Upper lobe of left lung (tissue), 6 donors: ENCODE measurements around the gene TCEAL2. TPM values are rescaled to one million over a fixed set of nuclear protein-coding genes. Genes with fewer than 3 reads are reported as not detected.

ENCODE experiments used
- ATAC-seq, 2 donors: fragments of 200-7000 bp; cut with Tn5 transposase; one replicate each; pipeline ENCODE4 v1.9.1; 2022; ENCODE audit warnings: mild to moderate bottlenecking in 2 of 2, moderate library complexity in 2 of 2; ENCODE audit not compliant: low FRiP score in 2 of 2
- DNase-seq, 2 donors: peaks; one replicate each; pipeline ENCODE4 v3.0.0-alpha.2; 2019 to 2020
- H3K27ac ChIP-seq, 4 donors: fragments of 200-600 bp; sonication (generic); one replicate each; pipeline ENCODE4 v1.5.1; 2016 to 2019
- H3K27me3 ChIP-seq, 4 donors: fragments of 200-600 bp; sonication (generic); one replicate each; pipeline ENCODE4 v1.5.1; 2017 to 2019
- H3K36me3 ChIP-seq, 4 donors: fragments of 200-600 bp; sonication (generic); one replicate each; pipeline ENCODE4 v1.5.1; 2016 to 2019
- H3K4me1 ChIP-seq, 4 donors: fragments of 200-600 bp; sonication (generic); one replicate each; pipeline ENCODE4 v1.5.1; 2018 to 2019
- H3K4me3 ChIP-seq, 4 donors: fragments of 200-600 bp; sonication (generic); one replicate each; pipeline ENCODE4 v1.5.1; 2017 to 2019; ENCODE audit warnings: mild to moderate bottlenecking in 2 of 4, moderate library complexity in 1 of 4
- H3K9me3 ChIP-seq, 4 donors: fragments of 200-600 bp; sonication (generic); one replicate each; pipeline ENCODE4 v1.5.1; 2018 to 2019
- EP300 ChIP-seq, 4 donors: sonication (generic); formaldehyde crosslinking; IDR thresholded peaks; one replicate each; pipeline ENCODE4 v1.5.1; 2017; ENCODE audit warnings: antibody characterized with exemption in 4 of 4, control low read depth in 2 of 4
- POLR2A ChIP-seq, 4 donors: fragments of 450-650 bp; IDR thresholded peaks; one replicate each; pipeline ENCODE4 v1.5.1; 2016 to 2017; ENCODE audit warnings: antibody characterized with exemption in 4 of 4, mild to moderate bottlenecking in 2 of 4
- POLR2AphosphoS5 ChIP-seq, 2 donors: sonication (generic); formaldehyde crosslinking; IDR thresholded peaks; one replicate each; pipeline ENCODE4 v1.5.1; 2017; ENCODE audit warnings: antibody characterized with exemption in 2 of 2
- WGBS, 2 donors: methylation state at CpG; one replicate each; pipeline ENCODE4 v1.1.5; 2017 to 2018; 5-methylcytosine and 5-hydroxymethylcytosine counted together
- total RNA-seq, 6 donors: library from RNA; depleted of rRNA in 4 of 6; stranded (reverse); fragments of >200 nt in 4 of 6; gene quantifications; one replicate each; pipeline versions ENCODE4 v1.1.0 to v1.2.1, GENCODE V29; 2016 to 2021
- TF ChIP-seq, protein P1 (sequence below), 6 experiments: fragments of 450-650 bp in 4 of 6; fragments of 200-600 bp in 2 of 6; sonication (generic) in 2 of 6; IDR thresholded peaks; one replicate each; pipeline ENCODE4 v1.5.1; 2016 to 2019; ENCODE audit warnings: antibody characterized with exemption in 6 of 6
- donor health status: DM: no; HTN: no; CAD: no; lungs with moderate emphysema.
- donor health status: DM: no; HTN: yes; CAD: no; lungs with severe emphysema.

TCEAL2 gene
- total RNA-seq, 6 donors from 2014 or later: 1.4 to 7.7 (median 3.2) TPM; not detected in 1

DNA sequence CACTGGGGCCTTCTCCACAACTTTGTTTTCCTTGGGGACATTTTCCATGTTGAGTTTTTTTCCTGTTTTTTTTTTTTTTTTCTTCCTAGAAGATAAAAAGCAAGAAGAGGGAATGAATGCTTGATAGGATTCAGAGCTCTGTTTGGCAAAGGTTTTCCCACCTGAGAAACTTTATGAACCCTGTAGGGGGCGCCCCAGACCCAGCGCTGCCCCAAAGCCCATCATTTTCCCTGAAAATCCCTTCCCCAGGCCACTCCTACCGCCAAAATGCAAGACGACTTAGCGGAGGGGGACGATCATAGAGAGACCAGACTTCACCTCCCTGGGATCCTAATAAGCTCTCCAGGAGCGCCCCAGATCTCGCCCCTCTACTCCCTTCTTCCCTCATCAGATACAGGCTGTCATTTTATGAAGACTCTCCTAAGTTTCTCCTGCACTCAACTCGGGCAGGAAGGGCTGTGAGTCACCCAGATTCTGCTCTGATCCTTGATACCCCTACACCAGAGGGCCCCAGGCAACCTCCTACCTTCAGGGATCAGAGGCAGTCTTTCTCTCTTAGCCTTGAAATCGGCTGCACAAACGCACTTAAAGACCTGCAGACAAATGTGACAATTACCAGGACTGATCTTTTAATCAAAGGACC is 28.9 kb downstream of the TCEAL2 start:
- 5 to 16% methylated on average over 11 of the region's 11 CpGs for WGBS, 2 donors
- no peaks in the 10 kb centered on the region for H3K9me3 ChIP-seq
- ATAC-seq: no peak
- H3K36me3 ChIP-seq: no peaks in the 10 kb centered on the region
- peak overlapping the region in 2 of 4 donors; percentile 47 to 53 for H3K4me3 ChIP-seq
- peaks cover 0 to 4% (median 0%) of the 10 kb centered on the region in 4 donors for H3K4me1 ChIP-seq
- TF ChIP-seq EP300 (IDR thresholded peaks at IDR 0.05): no peak
- TF ChIP-seq, protein P1, sequence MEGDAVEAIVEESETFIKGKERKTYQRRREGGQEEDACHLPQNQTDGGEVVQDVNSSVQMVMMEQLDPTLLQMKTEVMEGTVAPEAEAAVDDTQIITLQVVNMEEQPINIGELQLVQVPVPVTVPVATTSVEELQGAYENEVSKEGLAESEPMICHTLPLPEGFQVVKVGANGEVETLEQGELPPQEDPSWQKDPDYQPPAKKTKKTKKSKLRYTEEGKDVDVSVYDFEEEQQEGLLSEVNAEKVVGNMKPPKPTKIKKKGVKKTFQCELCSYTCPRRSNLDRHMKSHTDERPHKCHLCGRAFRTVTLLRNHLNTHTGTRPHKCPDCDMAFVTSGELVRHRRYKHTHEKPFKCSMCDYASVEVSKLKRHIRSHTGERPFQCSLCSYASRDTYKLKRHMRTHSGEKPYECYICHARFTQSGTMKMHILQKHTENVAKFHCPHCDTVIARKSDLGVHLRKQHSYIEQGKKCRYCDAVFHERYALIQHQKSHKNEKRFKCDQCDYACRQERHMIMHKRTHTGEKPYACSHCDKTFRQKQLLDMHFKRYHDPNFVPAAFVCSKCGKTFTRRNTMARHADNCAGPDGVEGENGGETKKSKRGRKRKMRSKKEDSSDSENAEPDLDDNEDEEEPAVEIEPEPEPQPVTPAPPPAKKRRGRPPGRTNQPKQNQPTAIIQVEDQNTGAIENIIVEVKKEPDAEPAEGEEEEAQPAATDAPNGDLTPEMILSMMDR (IDR thresholded peaks at IDR 0.05): peak in 4 of 6 experiments; percentile 6 to 26 (median 14)
- no peak for DNase-seq
- no peak overlapping the region for H3K27ac ChIP-seq
- H3K27me3 ChIP-seq: peaks cover 0 to 5% (median 0%) of the 10 kb centered on the region in 4 donors

- H3K4me1 ChIP-seq: peaks cover 0 to 4% (median 0%) of the 10 kb centered on the region in 4 donors
- H3K27me3 ChIP-seq: peaks cover 0 to under 1% (median 0%) of the 10 kb centered on the region in 4 donors
- H3K9me3 ChIP-seq: no peaks in the 10 kb centered on the region
- ATAC-seq (peak; percentile 29 to 71), DNase-seq (peak in 1 of 2 donors; percentile 21)
- WGBS, 2 donors: 6 to 47% methylated on average over 7 to 32 of the region's 32 CpGs
- peak overlapping the region in 3 of 4 donors; percentile 41 to 53 (median 47) for H3K4me3 ChIP-seq
- TF ChIP-seq POLR2A (IDR thresholded peaks at IDR 0.05): no peak
- no peak for TF ChIP-seq EP300 (IDR thresholded peaks at IDR 0.05)
- no peak for TF ChIP-seq POLR2AphosphoS5 (IDR thresholded peaks at IDR 0.05)
- TF ChIP-seq, protein P1 (IDR thresholded peaks at IDR 0.05): no peak
- peak overlapping the region in 2 of 4 donors; percentile 54 to 69 for H3K27ac ChIP-seq
- no peaks in the 10 kb centered on the region for H3K36me3 ChIP-seq
Observed at GRCh38 chrX:102154900-102155805, 29.7 kb downstream of the TCEAL2 start.

GRCh38 chrX:102155806-102156179 is 30.3 kb downstream of the TCEAL2 start, which contains the start of gene BEX5:
Gene BEX5, minus strand, starts transcription at chrX:102155977. Its CDS starts 1,712 bp downstream, at chrX:102154265.
- 0 to 18% methylated on average over 4 to 15 of the region's 15 CpGs for WGBS, 2 donors

More at GRCh38 chrX:102155806-102156179, 30.3 kb downstream of the TCEAL2 start, which contains the start of gene BEX5:
- peak within 1 kb of the TSS in 3 of 4 donors; percentile 41 to 53 (median 47) for H3K4me3 ChIP-seq
- DNase-seq (peak; percentile 49 to 77), ATAC-seq (peak; percentile 91 to 93)
- H3K27me3 ChIP-seq: no peaks in the 10 kb centered on the region
- TF ChIP-seq POLR2AphosphoS5 (IDR thresholded peaks at IDR 0.05): peak in 1 of 2 donors; percentile 75
- TF ChIP-seq, protein P1 (IDR thresholded peaks at IDR 0.05): no peak
- no peak for TF ChIP-seq EP300 (IDR thresholded peaks at IDR 0.05)
- peak in 1 of 4 donors; percentile 41 for TF ChIP-seq POLR2A (IDR thresholded peaks at IDR 0.05)
- H3K4me1 ChIP-seq: peaks cover 0 to 4% (median 0%) of the 10 kb centered on the region in 4 donors
- no peaks in the 10 kb centered on the region for H3K36me3 ChIP-seq
- no peaks in the 10 kb centered on the region for H3K9me3 ChIP-seq
- H3K27ac ChIP-seq: peak within 1 kb of the TSS in 2 of 4 donors; percentile 54 to 69

Other genes with a start within 250 kb of the TCEAL2 start
- gene ZMAT1, start 193.7 kb upstream of the TCEAL2 start, total RNA-seq: 10 to 100 TPM in 2 of 6 donors, 1 to 10 TPM in 4; 5.2 to 39.8 (median 7.4) TPM
- not detected for gene TCEAL6, start 16.8 kb downstream of the TCEAL2 start, total RNA-seq
- gene BEX5, start 30.3 kb downstream of the TCEAL2 start, total RNA-seq: 1 to 10 TPM; 2.1 to 7.1 (median 5.3) TPM
- gene TCP11X1, start 89.6 kb downstream of the TCEAL2 start, total RNA-seq: not detected
- gene NXF2, start 121.5 kb downstream of the TCEAL2 start, total RNA-seq: not detected